ENCODE data around the gene FOXP4.

Gene FOXP4

DNA sequence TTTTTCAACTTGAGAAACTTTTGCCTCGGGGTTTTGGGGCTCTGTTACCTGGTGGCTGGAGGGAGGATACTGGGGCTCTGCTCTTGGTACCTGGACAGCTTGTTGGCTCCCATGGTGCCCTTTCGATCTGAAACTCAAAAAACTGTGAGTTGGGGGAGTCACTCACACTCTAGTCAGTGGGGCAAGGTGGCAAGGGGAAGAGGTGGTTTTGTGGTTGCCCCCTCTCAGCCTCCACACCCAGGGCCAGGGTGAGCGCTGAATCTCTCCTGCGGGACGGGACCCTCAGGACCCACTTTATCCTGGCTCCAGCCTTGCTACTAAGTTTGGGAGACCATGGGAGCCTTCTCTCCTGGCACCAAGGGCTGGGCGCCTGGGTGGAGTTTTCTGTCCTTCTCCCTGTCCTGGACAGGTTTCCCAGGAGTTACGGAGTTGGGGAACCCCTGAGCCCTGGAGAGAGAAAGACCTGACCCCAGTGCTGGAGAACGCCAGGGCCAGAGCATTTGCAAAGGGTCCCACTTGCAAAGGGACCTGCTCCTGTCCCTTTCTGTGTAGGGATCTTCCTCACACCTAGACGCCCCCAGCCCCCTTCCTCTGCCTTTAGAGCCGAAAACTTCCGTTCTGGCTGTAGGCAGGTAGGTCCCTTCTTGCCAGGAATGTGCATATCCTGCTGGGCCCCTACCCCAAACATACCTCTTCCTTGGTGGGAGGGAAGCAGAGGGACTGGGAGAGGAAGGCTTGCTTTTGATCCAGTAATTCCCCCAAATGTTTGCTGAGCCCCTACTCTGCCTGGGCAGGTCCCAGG is 2.9 kb downstream of the FOXP4 start:
- DNase-seq: no peak

GRCh38 chr6:41549673-41550072 is 3.5 kb downstream of the FOXP4 start:
- no peak for DNase-seq

GRCh38 chr6:41551086-41551700 is 5.0 kb downstream of the FOXP4 start:
- DNase-seq: peak; percentile 21

DNA sequence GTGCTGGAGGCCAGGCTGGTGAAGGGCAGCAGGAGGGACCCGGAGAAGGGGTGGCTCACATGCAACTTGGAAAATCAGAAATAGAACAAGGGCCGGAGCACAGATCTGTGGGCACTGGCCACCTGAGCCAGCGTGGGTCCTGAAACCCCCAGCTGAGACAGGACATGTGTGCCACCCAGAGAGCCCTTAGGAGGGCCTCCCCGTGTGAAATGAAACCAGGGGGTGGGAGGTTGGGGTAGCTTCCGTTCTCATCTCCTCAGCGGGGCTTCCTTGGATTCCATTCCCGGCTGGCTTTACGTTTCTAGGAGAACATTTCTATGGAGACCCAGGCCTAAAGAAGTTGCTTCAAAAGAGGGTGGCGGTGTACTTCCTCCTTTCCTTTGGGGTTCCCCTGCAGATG is 5.7 kb downstream of the FOXP4 start:
- no peak for DNase-seq

DNA sequence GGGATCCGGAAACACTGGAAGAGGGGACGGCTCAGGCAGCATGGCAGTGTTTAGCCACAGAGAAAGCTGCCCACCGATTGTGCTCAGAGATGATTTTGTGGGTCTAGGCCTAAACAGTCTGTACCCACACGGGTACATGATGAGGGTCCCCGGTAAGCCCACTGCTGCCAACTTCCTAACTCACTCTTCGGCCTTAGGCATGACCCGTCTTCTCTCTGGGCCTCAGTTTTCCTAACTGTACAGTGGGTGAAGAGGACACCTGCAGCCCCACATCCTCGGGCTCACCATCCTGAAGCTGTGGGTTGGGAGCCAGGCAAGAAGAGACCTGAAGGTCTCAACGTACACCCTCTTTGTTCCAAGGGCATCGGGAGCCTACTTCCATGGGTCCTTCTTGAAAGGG is 6.5 kb downstream of the FOXP4 start:
- DNase-seq: no peak

GRCh38 chr6:41553405-41553999 is 7.3 kb downstream of the FOXP4 start:
- no peak for DNase-seq

GRCh38 chr6:41555326-41556300 is 9.4 kb downstream of the FOXP4 start:
- no peak for DNase-seq

GRCh38 chr6:41557335-41557734 is 11.2 kb downstream of the FOXP4 start:
- no peak for DNase-seq

DNA sequence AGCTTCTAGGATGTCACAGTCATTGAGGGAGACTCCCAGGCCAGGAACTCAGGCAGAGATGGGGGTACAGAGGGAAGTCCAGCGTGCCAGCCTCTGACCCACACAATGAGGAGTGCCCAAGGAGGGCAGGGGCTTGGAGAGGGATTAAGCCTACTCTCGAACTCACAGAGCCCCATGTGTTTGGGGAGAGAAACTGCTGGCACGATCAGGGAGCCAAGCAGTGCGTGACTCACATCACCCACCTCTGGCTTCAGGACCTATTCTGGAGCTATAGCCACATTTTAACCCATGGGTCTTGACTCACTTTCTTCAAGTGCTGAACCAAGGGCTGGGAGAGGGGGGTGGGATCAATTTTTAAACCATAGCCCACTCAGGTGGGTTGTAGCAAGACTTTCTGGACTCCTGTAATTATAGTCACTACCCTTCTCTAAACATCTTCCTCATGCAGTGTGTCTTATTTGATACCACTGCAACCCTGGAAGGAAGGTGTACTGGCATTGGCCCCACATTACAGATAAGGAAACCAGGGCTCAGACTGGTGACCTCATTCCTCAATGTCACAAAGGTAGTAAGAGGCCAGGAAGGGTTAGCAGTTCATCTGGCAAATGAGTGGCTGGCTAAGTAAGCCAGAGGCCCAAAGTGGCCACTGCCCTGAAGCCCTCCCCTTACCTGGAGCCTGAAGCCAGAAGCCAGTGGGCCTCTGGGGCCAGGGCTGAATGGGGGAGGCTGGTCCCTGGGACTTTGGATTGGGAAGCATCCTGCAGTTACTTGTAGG is 12.0 kb downstream of the FOXP4 start:
- no peak for DNase-seq

GRCh38 chr6:41559655-41560427 is 13.7 kb downstream of the FOXP4 start:
- no peak for DNase-seq

GRCh38 chr6:41560431-41561192 is 14.4 kb downstream of the FOXP4 start:
- no peak for DNase-seq

- DNase-seq: no peak
These were observed 15.2 kb downstream of the FOXP4 start for GRCh38 chr6:41561416-41561815.

GRCh38 chr6:41561931-41562911 is 16.0 kb downstream of the FOXP4 start:
- DNase-seq: no peak

DNA sequence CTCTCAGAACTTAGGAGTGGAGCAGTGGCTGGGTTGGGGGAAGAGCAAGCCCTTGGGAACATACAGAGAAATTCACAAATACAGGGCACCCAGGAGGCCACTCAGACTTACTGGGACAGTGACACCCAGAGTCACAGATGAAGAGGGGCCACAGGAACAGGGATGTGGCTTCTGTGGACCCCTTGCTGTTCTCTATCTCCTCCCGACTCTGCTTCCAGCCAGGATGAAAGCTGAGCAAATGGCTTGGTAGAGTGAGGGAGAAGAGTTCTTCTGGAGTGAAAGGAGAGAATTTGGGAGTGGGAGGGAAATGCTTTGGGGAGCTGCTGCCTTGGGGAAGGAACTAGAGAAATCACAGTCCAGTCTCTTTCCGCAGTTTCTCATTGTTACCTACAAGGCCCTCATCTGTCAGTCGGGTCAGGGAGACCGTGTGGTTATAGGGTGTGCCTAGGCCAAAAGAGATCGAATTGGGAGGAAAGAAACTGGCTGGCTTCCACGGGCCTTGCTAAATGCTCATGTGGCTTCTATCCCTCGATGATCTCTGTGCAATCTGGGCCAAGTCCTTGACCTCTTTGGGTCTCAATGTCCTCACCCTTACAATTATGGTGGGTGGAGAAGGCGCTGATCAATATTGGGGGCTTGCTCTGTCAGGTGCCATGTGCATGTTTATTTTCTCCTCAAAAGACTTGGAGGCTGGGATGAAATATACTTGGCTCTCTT is 17.0 kb downstream of the FOXP4 start:
- DNase-seq: no peak

GRCh38 chr6:41564448-41565142 is 18.4 kb downstream of the FOXP4 start:
- DNase-seq: no peak

DNA sequence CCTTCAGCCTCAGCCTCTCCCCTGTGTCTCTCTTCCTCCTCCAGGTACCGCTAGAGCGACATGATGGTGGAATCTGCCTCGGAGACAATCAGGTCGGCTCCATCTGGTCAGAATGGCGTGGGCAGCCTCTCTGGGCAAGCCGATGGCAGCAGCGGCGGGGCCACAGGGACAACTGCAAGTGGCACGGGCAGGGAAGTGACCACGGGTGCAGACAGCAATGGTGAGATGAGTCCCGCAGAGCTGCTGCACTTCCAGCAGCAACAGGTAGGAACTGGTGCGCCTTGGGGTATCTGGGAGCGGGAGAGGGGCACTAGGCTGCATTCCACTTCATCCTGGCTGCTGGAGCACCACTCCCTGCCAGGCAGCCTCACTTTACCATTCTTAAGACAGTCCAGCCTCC is 19.5 kb downstream of the FOXP4 start:
- no peak for DNase-seq

GRCh38 chr6:41566961-41567360 is 20.8 kb downstream of the FOXP4 start:
- no peak for DNase-seq

DNA sequence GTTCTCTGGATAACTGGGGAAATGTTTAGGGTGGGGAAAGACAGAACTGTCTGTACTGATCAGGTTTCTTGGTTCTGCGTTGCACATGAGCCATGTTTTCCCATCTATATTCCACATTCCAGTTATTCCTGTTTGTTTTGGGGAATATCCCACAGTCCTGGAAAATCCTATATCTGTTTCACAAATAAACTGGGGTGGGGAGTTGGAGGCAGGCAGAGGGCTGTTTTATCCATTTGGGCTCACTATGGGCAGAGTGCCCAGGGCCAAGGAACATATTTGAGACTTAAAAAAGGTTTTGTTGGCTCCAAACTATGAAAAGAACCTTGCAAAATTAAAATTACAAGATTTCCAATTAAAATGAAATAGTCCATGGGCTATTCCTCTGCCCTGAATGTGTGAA is 21.5 kb downstream of the FOXP4 start:
- no peak for DNase-seq
